ENCODE data around the gene MOK. TPM values are rescaled to one million over a fixed set of nuclear protein-coding genes. Genes with fewer than 3 reads are reported as not detected.

The MOK gene
- total RNA-seq, 1 experiment from 2014 or later, result 2.8 TPM

GRCh38 chr14:102233081-102233480 is 71.9 kb downstream of the MOK start:
- no peak overlapping the region for H4K91ac ChIP-seq (ENCODE audit: insufficient read length, low read depth, low read length)
- Mint-ChIP-seq H3K9me3 (no peaks in the 10 kb centered on the region), H3K36me3 (ENCODE audit: insufficient read depth in 1 of 3, low read depth in 3 of 3) (no peaks in the 10 kb centered on the region), H3K4me3 (no peak overlapping the region), H3K4me1 (no peaks in the 10 kb centered on the region), H3K27ac (no peak overlapping the region), H3K27me3 (ENCODE audit: low read depth) (no peaks in the 10 kb centered on the region; the same call in 1 of the 2 replicates)
- no peak for DNase-seq
- H4K8ac ChIP-seq (replicated peaks; ENCODE audit: insufficient read length, low read depth, low read length), result no peak overlapping the region
- H3K79me1 ChIP-seq (ENCODE audit: insufficient read depth, low read depth, low read length, poor library complexity, severe bottlenecking), result no peaks in the 10 kb centered on the region
- no peak overlapping the region for H3K9ac ChIP-seq (ENCODE audit: extremely low read depth, insufficient read length, low read length)
- H3K18ac ChIP-seq (ENCODE audit: insufficient read length, low read depth, low read length), result no peak overlapping the region
- no peaks in the 10 kb centered on the region for H3K27me3 ChIP-seq (ENCODE audit: insufficient read depth, low read length)
- H3K4me2 ChIP-seq (ENCODE audit: insufficient read depth, insufficient read length, low read length), result no peak overlapping the region
- no CpG with 5 or more reads among the region's 6 CpGs for WGBS (ENCODE audit: extremely low coverage, insufficient read length, low lambda C conversion rate)
- H2AFZ ChIP-seq (ENCODE audit: low read length), result no peak overlapping the region
- no peak overlapping the region for H2BK12ac ChIP-seq (ENCODE audit: insufficient read length, low read depth, low read length)
- H3K23ac ChIP-seq (ENCODE audit: insufficient read length, low read depth, low read length), result no peak overlapping the region
- no peaks in the 10 kb centered on the region for H3K23me2 ChIP-seq (ENCODE audit: insufficient read length, low read depth, low read length, poor library complexity, severe bottlenecking)
- H2BK20ac ChIP-seq (ENCODE audit: low read depth, low read length, poor library complexity, severe bottlenecking), result no peak overlapping the region
- no peak overlapping the region for H3T11ph ChIP-seq (ENCODE audit: low read length)
- H2BK5ac ChIP-seq (ENCODE audit: insufficient read length, low read length), result no peak overlapping the region
- no peaks in the 10 kb centered on the region for H3K4me1 ChIP-seq (ENCODE audit: insufficient read depth, low read length)
- no peak overlapping the region for H3K4ac ChIP-seq (ENCODE audit: low read depth, low read length)
- no peaks in the 10 kb centered on the region for H4K20me1 ChIP-seq (ENCODE audit: control insufficient read depth, insufficient read depth, insufficient read length)
- H2AK5ac ChIP-seq (ENCODE audit: insufficient read length, low read length), result no peak overlapping the region
- no peak overlapping the region for H2BK120ac ChIP-seq (ENCODE audit: low read depth, low read length, poor library complexity, severe bottlenecking)
- no peak overlapping the region for H2BK15ac ChIP-seq (ENCODE audit: low read depth, low read length)
- no peak for TF ChIP-seq CTCF (conservative IDR thresholded peaks at IDR 0.05)
- no peak overlapping the region for H3K56ac ChIP-seq (ENCODE audit: insufficient read length, low read depth, low read length)
- H3K14ac ChIP-seq (ENCODE audit: insufficient read depth, low read length), result no peak overlapping the region
- no peaks in the 10 kb centered on the region for H3K79me2 ChIP-seq (ENCODE audit: insufficient read depth, low read length)
- H4K5ac ChIP-seq (ENCODE audit: insufficient read length, low read depth, low read length), result no peak overlapping the region
- no peaks in the 10 kb centered on the region for H3K9me3 ChIP-seq (ENCODE audit: control insufficient read depth, low read depth, low read length)
- no peak overlapping the region for H3K27ac ChIP-seq (ENCODE audit: insufficient read length, low read depth, low read length)

Data from H9 (cell line).